ENCODE measurements around the gene HADHA. TPM values are rescaled to one million over a fixed set of nuclear protein-coding genes. Genes with fewer than 3 reads are reported as not detected.

HADHA gene
- total RNA-seq, 1 donor from 2014 or later, result 130 TPM

DNA sequence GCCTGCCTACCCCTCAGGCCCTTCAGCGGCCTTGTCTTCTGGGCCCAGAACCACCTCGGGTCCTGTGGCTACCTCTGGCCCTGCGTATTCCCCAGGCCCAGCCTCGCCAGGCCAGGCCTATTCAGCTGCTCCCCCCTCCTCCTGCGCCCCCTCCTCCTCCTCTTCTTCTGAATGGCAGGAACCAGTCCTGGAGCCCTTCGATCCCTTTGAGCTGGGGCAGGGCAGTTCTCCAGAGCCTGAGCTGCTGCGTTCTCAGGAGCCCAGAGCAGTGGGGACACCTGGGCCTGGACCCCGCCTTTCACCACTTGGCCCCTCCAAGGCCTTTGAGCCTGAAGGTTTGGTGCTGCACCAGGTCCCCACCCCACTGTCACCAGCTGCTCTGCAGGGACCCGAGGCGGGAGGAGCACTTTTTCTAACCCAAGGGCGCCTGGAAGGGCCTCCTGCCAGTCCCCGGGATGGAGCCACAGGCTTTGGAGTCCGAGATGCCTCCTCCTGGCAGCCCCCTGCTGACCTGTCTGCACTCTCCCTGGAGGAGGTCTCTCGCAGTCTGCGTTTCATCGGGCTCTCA is 56.8 kb downstream of the HADHA start:
- TF ChIP-seq, protein P1, sequence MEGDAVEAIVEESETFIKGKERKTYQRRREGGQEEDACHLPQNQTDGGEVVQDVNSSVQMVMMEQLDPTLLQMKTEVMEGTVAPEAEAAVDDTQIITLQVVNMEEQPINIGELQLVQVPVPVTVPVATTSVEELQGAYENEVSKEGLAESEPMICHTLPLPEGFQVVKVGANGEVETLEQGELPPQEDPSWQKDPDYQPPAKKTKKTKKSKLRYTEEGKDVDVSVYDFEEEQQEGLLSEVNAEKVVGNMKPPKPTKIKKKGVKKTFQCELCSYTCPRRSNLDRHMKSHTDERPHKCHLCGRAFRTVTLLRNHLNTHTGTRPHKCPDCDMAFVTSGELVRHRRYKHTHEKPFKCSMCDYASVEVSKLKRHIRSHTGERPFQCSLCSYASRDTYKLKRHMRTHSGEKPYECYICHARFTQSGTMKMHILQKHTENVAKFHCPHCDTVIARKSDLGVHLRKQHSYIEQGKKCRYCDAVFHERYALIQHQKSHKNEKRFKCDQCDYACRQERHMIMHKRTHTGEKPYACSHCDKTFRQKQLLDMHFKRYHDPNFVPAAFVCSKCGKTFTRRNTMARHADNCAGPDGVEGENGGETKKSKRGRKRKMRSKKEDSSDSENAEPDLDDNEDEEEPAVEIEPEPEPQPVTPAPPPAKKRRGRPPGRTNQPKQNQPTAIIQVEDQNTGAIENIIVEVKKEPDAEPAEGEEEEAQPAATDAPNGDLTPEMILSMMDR (IDR thresholded peaks at IDR 0.05), result no peak
- no peak for ATAC-seq
- intact Hi-C loops (cut with DNase I), result no loop called here
- Histone ChIP-seq H3K27ac (no peak overlapping the region), H3K36me3 (peaks cover 27% of the 10 kb centered on the region), H3K9me3 (no peaks in the 10 kb centered on the region), H3K4me3 (no peak overlapping the region), H3K27me3 (ENCODE audit: low read depth) (peaks cover 3% of the 10 kb centered on the region), H3K4me1 (no peaks in the 10 kb centered on the region)
- no peak for DNase-seq

DNA sequence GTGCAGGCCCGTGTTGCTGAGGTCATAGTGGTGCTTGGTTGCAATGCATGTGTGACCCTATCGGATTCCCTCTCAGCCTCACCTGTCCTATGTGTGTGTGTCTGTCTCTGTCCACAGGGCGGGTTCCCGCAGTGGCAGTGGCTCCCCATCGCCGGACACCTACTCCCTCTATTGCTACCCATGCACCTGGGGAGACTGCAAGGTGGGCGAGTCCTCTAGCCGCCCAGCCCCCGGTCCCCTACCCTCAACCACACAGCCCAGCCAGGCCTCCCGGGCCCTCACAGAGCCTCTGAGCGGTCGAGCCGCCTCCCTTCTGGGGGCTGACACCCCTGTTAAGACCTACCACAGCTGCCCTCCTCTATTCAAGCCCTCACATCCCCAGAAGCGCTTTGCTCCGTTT is 57.3 kb downstream of the HADHA start:
- TF ChIP-seq, protein P1 (IDR thresholded peaks at IDR 0.05), result no peak
- H3K4me3 ChIP-seq, result no peak overlapping the region
- H3K4me1 ChIP-seq, result no peaks in the 10 kb centered on the region
- peaks cover 3% of the 10 kb centered on the region for H3K27me3 ChIP-seq (ENCODE audit: low read depth)
- H3K36me3 ChIP-seq, result peaks cover 21% of the 10 kb centered on the region
- DNase-seq (no peak), ATAC-seq (no peak)
- intact Hi-C loops (cut with DNase I), result no loop called here
- H3K9me3 ChIP-seq, result no peaks in the 10 kb centered on the region
- no peak overlapping the region for H3K27ac ChIP-seq

DNA sequence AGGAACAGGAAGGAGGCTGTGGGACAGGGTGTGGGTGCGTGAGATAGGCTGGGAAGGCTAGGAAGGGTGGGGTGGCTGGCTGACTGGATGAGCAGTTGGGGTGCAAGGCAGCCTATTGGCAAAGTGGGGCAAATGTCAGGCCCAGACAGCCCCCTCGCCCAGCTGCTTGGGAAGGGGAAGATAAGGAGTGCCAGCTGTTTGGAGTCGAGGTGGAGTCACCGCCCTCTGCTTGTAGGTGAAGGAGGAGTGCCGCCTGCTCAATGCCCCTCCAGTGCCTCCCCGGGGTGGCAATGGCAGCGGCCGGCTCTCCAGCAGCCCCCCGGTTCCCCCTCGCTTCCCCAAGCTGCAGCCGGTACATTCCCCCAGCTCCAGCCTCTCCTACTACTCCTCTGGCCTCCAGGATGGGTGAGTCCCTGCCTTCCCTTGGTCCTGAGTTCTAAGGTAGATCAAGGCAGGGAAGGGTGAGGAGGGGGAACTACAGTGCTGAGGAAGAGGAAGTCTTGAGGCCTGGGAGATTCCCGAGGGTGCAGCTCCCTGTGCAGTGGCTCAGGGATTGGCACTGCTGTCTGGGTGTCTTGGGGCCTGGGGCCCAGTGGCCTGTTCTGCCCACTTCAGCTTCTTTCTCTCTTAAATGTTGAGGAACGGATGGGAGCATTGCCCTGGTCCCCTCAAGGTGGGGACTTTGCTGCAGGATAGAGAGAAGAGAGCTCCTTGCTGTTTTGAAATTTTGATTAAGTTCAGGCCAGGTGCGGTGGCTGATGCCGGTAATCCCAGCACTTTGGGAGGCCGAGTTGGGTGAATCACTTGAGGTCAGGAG is 58.3 kb downstream of the HADHA start:
- Histone ChIP-seq H3K9me3 (no peaks in the 10 kb centered on the region), H3K4me1 (no peaks in the 10 kb centered on the region), H3K27ac (no peak overlapping the region), H3K27me3 (ENCODE audit: low read depth) (peaks cover 3% of the 10 kb centered on the region), H3K4me3 (no peak overlapping the region), H3K36me3 (peaks cover 12% of the 10 kb centered on the region)
- intact Hi-C loops (cut with DNase I), result no loop called here
- DNase-seq (no peak), ATAC-seq (no peak)
- TF ChIP-seq, protein P1 (IDR thresholded peaks at IDR 0.05), result no peak

- Histone ChIP-seq H3K27me3 (ENCODE audit: low read depth) (peaks cover 5% of the 10 kb centered on the region), H3K4me1 (no peaks in the 10 kb centered on the region), H3K27ac (peak overlapping the region; percentile 68), H3K4me3 (peak overlapping the region; percentile 60), H3K36me3 (peaks cover 5% of the 10 kb centered on the region), H3K9me3 (no peaks in the 10 kb centered on the region)
- intact Hi-C loops (cut with DNase I), result no loop called here
- ATAC-seq (no peak), DNase-seq (no peak)
- TF ChIP-seq, protein P1 (IDR thresholded peaks at IDR 0.05), result no peak
Measured at GRCh38 chr2:26185304-26185928, 59.0 kb downstream of the HADHA start.

- DNase-seq (peak; percentile 92), ATAC-seq (peak; percentile 93 to 94)
- Histone ChIP-seq H3K27me3 (ENCODE audit: low read depth) (peaks cover 12% of the 10 kb centered on the region), H3K4me3 (peak overlapping the region; percentile 60), H3K9me3 (no peaks in the 10 kb centered on the region), H3K27ac (peak overlapping the region; percentile 68), H3K4me1 (no peaks in the 10 kb centered on the region), H3K36me3 (no peaks in the 10 kb centered on the region)
- intact Hi-C loops (cut with DNase I), result no loop called here
- TF ChIP-seq, protein P1 (IDR thresholded peaks at IDR 0.05), result peak; percentile 58
Measured at GRCh38 chr2:26184555-26185303, 59.7 kb downstream of the HADHA start.

Measured in lower lobe of right lung (tissue), 2 donors.